Measurements from ENCODE around the gene SCLY.

GRCh38 chr2:238079874-238080327 lies 19.1 kb downstream of the SCLY start:
- no peak for TF ChIP-seq CTCF (conservative IDR thresholded peaks at IDR 0.05; ENCODE audit: low read length)
- TF ChIP-seq EZH2phosphoT487 (IDR thresholded peaks at IDR 0.05; ENCODE audit: borderline replicate concordance), result no peak
